ENCODE data around the gene FBN2. TPM values are rescaled to one million over a fixed set of nuclear protein-coding genes. Genes with fewer than 3 reads are reported as not detected.

The FBN2 gene
- 62.5 and 186 TPM in 2 replicates for total RNA-seq (ENCODE audit: low replicate concordance)
- long read RNA-seq, partial matches to known transcripts: 40 of 45 reads
- long read RNA-seq, other reads (novel, unspliced or antisense): 5 of 45 reads

DNA sequence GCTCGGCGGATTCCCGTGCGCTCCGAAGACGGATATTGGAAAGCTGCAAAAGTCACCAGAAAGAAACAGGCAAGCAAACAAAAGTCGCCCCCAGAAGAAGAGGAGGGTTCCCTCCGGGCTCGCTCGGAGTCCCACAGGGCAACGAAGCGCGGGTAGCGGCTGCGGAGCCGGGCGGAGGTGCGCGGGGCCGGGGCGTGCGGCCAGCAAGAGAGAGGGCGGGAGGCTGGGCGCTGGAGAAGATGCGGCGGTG, at the start of gene FBN2:
Gene FBN2, minus strand, starts transcription at position 246 of the 250 bp plus-strand sequence. CDS start 642 bp downstream, outside the sequence.
- TF ChIP-seq CTCF (conservative IDR thresholded peaks at IDR 0.05): no peak
- no peak for DNase-seq (ENCODE audit: extremely low spot score, unreplicated experiment)
- peaks cover 13% of the 10 kb centered on the region for H3K36me3 Mint-ChIP-seq
- H3K9me3 Mint-ChIP-seq: no peaks in the 10 kb centered on the region
- H3K4me3 Mint-ChIP-seq: peak within 1 kb of the TSS; percentile 92
- H3K4me1 Mint-ChIP-seq (ENCODE audit: unreplicated experiment): peaks cover 23% of the 10 kb centered on the region
- peak within 1 kb of the TSS; percentile 65 for H3K27ac Mint-ChIP-seq
- H3K27me3 Mint-ChIP-seq: peaks cover 14% of the 10 kb centered on the region

- no peaks in the 10 kb centered on the region for H3K36me3 Mint-ChIP-seq
- no peak overlapping the region for H3K4me3 Mint-ChIP-seq
- DNase-seq (ENCODE audit: extremely low spot score, unreplicated experiment): no peak
- peaks cover 2% of the 10 kb centered on the region for H3K4me1 Mint-ChIP-seq (ENCODE audit: unreplicated experiment)
- no peak for TF ChIP-seq CTCF (conservative IDR thresholded peaks at IDR 0.05)
- H3K27ac Mint-ChIP-seq: no peak overlapping the region
- H3K9me3 Mint-ChIP-seq: peaks cover 7% of the 10 kb centered on the region
- H3K27me3 Mint-ChIP-seq: no peaks in the 10 kb centered on the region
Observed at GRCh38 chr5:128587275-128587674, 49.2 kb upstream of the FBN2 start.

DNA sequence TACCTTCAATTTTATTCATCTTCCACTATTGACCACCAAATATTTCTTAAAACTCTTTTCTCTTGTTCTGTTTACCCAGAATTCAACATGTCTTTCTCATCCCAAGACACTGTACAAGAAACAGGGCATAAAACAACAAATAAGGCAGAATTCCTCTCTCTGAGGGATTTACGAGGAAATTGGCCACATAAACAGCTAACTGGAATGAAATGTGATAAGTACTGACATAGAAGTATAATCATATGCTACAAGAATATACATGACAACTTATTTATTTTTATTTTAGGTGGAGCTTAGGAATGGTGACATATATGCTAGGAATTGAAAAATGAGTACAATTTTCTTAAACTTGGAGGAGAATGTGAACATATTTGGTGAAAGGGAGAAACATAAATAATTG, 48.8 kb upstream of the FBN2 start:
- H3K27me3 Mint-ChIP-seq: no peaks in the 10 kb centered on the region
- H3K27ac Mint-ChIP-seq: no peak overlapping the region
- DNase-seq (ENCODE audit: extremely low spot score, unreplicated experiment): no peak
- no peak overlapping the region for H3K4me3 Mint-ChIP-seq
- no peak for TF ChIP-seq CTCF (conservative IDR thresholded peaks at IDR 0.05)
- peaks cover 9% of the 10 kb centered on the region for H3K9me3 Mint-ChIP-seq
- no peaks in the 10 kb centered on the region for H3K4me1 Mint-ChIP-seq (ENCODE audit: unreplicated experiment)
- no peaks in the 10 kb centered on the region for H3K36me3 Mint-ChIP-seq

GRCh38 chr5:128579639-128580038, 41.6 kb upstream of the FBN2 start:
- no peaks in the 10 kb centered on the region for H3K4me1 Mint-ChIP-seq (ENCODE audit: unreplicated experiment)
- no peak overlapping the region for H3K27ac Mint-ChIP-seq

GRCh38 chr5:128579093-128579492, 41.0 kb upstream of the FBN2 start:
- TF ChIP-seq CTCF (conservative IDR thresholded peaks at IDR 0.05): no peak
- no peaks in the 10 kb centered on the region for H3K36me3 Mint-ChIP-seq
- no peak for DNase-seq (ENCODE audit: extremely low spot score, unreplicated experiment)
- no peaks in the 10 kb centered on the region for H3K27me3 Mint-ChIP-seq
- H3K4me1 Mint-ChIP-seq (ENCODE audit: unreplicated experiment): no peaks in the 10 kb centered on the region
- no peak overlapping the region for H3K4me3 Mint-ChIP-seq
- no peak overlapping the region for H3K27ac Mint-ChIP-seq
- H3K9me3 Mint-ChIP-seq: peaks cover 11% of the 10 kb centered on the region

More at GRCh38 chr5:128579639-128580038, 41.6 kb upstream of the FBN2 start:
- H3K9me3 Mint-ChIP-seq: peaks cover 11% of the 10 kb centered on the region
- TF ChIP-seq CTCF (conservative IDR thresholded peaks at IDR 0.05): no peak
- no peaks in the 10 kb centered on the region for H3K27me3 Mint-ChIP-seq
- H3K4me3 Mint-ChIP-seq: no peak overlapping the region
- H3K36me3 Mint-ChIP-seq: no peaks in the 10 kb centered on the region
- DNase-seq (ENCODE audit: extremely low spot score, unreplicated experiment): no peak

- Mint-ChIP-seq H3K36me3 (no peaks in the 10 kb centered on the region), H3K4me1 (ENCODE audit: unreplicated experiment) (no peaks in the 10 kb centered on the region), H3K27me3 (no peaks in the 10 kb centered on the region), H3K9me3 (no peaks in the 10 kb centered on the region), H3K4me3 (no peak overlapping the region), H3K27ac (no peak overlapping the region)
- DNase-seq (ENCODE audit: extremely low spot score, unreplicated experiment): no peak
- no peak for TF ChIP-seq CTCF (conservative IDR thresholded peaks at IDR 0.05)
Observed at GRCh38 chr5:128574041-128574440, 36.0 kb upstream of the FBN2 start.

All from type B pancreatic cell (in vitro differentiated cells).